ENCODE results near the gene ABHD11.

GRCh38 chr7:73778801-73779389 lies 40.3 kb upstream of the ABHD11 start:
- TF ChIP-seq CTCF (IDR thresholded peaks at IDR 0.05) (no peak), POLR2A (IDR thresholded peaks at IDR 0.05) (no peak)

All from thyroid gland (tissue), 4 donors.